Stimulated activated CD4-positive, alpha-beta T cell treated with anti-CD3 and anti-CD28 coated beads, Interleukin-15, amount 100 ng/mL, for 48 hours (primary cell): ENCODE data around the gene PLCB4.

Source experiments
- DNase-seq, 2 donors: peaks; one replicate each; pipeline ENCODE4 v3.0.0-alpha.2; 2020; ENCODE audit warnings: low read depth in 2 of 2

PLCB4 gene

GRCh38 chr20:9269280-9269971 lies 200.5 kb downstream of the PLCB4 start:
- DNase-seq, result no peak

- DNase-seq, result no peak
Observed at GRCh38 chr20:9270831-9271230, 201.9 kb downstream of the PLCB4 start.

- no peak for DNase-seq
Observed at GRCh38 chr20:9276966-9277468, 208.1 kb downstream of the PLCB4 start.

DNA sequence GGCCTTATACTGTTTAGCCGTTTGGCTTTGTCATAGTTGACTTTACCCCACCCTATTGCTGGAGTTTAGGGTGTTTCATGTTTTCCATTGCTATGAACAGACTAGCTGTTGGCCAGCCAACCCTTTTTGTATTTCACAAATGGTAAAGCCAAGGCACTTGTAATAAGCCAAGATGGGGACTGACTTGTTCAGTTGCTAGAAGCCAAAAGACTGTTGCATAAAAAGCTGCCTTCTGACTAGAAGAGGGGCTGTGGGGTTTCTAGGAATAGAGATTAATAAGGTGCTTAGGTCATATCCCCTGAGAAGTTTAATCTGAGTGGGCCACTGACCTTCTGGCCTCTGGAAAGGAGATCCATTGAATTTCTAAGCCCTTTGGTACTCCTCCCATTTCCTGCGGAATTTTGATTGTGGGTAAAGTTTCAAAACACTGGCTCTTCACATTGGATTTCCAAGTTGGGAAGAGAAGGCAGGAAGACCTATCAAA lies 211.1 kb downstream of the PLCB4 start:
- no peak for DNase-seq

GRCh38 chr20:9280666-9281065 lies 211.8 kb downstream of the PLCB4 start:
- DNase-seq, result no peak

GRCh38 chr20:9281803-9282202 lies 212.9 kb downstream of the PLCB4 start:
- no peak for DNase-seq

DNA sequence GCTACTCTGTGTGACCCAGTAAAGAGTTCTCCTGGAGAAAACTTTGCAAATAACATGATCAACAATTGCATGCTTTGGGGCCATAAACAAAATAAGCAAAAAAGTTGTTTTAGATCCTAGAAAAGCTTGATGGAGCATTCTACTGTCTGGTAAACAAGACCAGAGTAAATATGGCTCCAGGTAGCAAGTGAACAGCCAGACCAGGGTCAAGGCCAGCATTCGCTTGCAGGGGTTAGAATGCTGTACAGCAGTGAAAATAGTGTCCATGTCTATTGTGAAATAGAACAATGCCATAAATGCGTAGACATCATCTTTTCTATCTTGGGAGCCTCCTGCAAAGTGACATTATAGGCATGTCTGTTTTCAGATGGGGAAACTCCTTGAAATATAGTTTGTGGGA lies 216.7 kb downstream of the PLCB4 start:
- DNase-seq, result no peak

DNA sequence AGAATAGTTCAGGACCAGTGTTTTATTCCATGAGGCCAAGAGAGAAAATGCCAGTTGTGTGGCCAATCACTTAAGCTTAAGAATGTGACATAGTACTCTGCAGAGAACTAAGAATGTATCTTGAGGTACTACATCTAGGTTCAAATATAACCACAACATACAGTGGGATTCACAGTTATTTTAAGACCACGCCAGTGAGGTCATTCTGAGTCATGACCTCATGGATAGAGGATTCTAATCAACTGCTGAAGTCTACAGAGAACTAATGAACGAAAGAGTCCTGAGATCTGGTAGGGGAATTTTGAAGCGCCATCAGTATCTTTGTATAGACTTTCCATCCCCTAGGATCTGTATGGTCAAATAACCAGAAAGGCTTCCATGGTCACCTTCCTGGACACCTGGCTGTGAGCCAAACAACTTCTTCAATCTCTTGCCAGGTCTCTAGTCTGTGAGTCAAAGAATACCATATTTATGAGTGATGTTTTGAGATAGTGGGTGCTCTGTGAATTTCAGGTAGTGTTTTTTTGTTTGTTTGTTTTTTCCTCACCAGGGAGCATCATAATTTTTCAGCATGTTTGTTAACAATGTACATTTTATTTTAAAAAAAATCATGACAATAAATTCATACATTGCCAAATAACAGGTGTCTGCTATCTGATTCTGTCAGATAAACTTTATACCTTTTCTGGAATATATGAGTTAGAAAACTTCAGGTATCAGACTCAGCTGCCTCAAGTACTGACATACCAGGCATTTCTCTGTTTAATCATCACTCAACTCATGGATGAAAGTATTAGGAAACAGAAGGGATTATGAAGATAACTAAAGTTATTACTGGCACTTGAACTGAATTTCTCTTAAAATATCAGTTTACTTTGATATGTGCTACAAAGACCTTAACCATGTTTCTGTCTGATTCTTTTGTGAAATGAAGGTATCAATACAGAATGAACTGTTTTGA lies 217.9 kb downstream of the PLCB4 start:
- DNase-seq, result no peak

GRCh38 chr20:9287826-9288225 lies 218.9 kb downstream of the PLCB4 start:
- DNase-seq, result no peak

DNA sequence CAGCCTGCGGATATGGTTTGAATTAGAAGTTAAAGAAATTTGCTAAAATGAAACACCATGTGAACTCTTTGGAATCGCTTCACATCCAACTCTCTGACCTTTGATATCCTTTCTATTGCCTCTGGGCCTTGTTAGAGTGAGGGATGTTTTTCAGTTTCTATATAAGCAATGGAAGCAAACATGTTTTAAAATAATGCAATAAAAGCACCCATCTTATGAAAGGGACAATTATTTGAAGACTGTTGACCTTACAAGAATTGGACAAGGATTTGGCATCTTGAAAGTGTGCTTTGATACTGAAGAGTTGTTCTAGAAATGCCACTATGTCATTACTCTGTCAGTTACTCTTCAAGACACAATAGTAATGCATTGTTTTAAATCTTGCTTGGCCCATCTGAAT lies 221.4 kb downstream of the PLCB4 start:
- DNase-seq, result no peak

GRCh38 chr20:9293145-9293544 lies 224.3 kb downstream of the PLCB4 start:
- DNase-seq, result no peak

DNA sequence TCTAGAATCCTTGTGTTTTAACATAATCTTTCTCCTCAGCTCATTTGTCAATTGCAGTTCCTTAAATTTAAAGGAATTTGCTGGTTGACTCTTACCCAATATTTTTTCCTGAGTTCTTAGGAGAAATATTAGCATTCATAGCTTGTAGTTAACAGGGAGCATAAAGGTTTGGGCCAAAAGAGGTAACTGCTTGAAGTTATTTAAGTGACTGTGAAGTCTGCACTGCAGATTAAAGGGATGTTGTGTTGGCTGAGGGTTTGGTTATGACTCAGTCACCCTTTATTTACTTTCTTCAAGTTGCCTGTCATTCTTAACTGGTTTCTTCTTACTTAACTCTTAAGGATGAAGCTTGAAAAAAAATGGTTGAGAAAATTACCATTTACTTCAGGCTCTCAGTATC lies 225.2 kb downstream of the PLCB4 start:
- no peak for DNase-seq

DNA sequence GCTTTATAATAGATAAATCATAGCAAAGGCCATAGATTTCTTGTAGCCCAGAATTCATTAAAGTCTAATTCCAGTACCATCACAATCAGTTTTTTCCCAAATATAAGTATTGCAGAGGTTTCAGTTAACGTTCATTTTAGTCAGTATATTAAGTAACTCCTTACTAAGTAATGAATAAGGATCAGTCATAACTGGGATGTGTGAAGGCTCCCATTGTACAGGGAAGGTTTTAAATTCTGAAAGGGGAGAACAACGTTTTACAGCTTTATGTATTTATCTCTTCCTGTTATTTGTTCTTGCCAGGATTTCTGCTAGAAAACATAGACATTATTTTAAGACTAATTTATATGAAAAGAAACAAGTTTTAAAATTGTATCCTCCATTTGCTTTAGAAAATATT lies 230.0 kb downstream of the PLCB4 start:
- DNase-seq, result no peak

- no peak for DNase-seq
Observed at GRCh38 chr20:9300080-9300479, 231.2 kb downstream of the PLCB4 start.

GRCh38 chr20:9300534-9300933 lies 231.6 kb downstream of the PLCB4 start:
- no peak for DNase-seq

DNA sequence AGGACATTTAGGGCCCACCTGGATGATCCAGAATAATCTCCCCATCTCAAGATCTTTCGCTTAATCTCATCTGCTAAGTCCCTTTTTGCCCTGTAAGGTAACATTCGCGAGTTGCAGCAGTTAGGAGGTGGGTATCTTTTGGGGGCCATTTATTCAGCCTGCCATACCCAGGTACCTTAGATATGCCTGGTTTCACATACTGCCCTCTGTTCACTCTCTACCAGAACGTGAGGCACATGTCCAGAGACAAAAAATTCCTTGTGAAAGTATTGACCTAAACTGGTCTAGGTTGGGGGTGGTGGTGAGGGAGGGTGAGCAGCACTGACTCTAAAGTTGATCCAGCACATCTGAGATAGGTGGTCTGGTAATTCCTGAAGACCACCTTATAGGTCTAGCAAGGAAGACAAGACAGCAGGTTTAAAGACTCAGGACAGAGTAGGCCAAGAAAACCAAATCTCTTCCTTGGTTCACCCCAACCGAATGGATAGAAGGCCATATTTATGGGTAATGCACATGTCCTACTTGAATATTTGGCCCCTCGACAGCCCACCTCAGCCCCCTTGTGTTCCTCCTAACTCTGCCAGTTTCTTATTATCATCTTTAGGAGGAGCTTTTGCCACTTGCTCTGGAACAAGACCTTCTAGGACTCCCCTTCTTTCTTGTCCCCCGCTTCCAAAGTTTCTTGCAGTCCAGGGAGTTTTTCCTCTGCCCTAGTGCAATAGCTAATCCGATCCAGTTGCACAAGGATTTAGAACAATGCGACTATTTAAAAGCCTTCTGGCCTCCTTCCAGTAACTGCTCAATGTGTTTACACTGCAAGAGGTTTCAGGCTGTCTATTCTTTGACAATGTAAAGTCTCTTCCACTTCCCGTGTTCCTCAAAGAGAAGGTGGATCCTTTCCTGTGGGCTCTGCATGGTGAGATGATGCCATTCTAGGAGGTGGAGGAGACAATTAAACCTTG lies 232.5 kb downstream of the PLCB4 start:
- DNase-seq, result no peak

GRCh38 chr20:9302091-9302462 lies 233.2 kb downstream of the PLCB4 start:
- no peak for DNase-seq

GRCh38 chr20:9306521-9306920 lies 237.6 kb downstream of the PLCB4 start:
- DNase-seq, result no peak

DNA sequence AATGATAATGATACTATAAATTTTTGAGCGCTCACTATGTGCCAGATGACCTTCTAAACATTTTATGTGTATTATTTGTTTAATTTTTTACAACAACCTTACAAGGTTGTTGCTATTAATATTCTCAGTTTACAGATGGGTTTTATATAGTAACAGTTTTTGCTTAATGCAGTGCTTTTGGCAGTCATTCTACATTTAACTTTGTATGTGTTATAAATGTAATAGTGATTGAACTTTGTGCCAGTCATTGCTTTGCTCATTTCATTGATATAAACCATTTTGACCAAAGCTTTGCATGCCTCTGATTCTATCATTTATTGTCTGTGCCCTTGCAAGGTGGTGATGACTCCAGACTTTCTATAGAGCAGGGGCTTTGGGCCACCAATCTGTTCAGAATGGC lies 239.2 kb downstream of the PLCB4 start:
- no peak for DNase-seq

DNA sequence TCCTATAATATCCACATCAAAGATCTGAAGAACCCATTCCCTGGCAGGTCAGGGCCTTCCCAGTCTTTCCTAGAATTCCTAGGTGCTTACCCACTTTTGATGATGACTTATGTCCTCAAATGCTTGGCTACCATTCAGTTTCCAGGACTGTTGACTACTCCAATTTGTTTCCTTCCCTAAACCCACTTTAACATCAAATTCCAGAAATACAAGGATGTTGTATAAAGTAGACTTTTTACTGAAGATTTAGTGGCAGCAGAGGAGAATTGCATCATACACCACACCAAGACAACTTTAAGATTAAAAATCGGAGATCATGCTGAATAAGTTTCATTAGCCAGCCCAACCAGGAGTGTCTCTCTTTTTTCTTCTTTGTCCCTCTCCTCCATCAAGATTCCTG lies 242.2 kb downstream of the PLCB4 start:
- DNase-seq, result no peak

- no peak for DNase-seq
Observed at GRCh38 chr20:9319687-9320384, 250.9 kb downstream of the PLCB4 start.
